Smooth muscle cell (in vitro differentiated cells): Measurements from ENCODE around the gene ABCB11. TPM values are rescaled to one million over a fixed set of nuclear protein-coding genes. Genes with fewer than 3 reads are reported as not detected.
"Not testable (repeated sequence)": the region's sequence is repeated elsewhere in the genome, so short reads cannot be mapped to it uniquely, and the experiment has no call there.

Experiments used
- DNase-seq: peaks from one replicate; lab custom pipeline; 2025; ENCODE audit not compliant: unreplicated experiment; lab: John Stamatoyannopoulos, UW
- H2AFZ ChIP-seq: fragments of 200-600 bp; sonication (generic); 2 replicates; pipeline ENCODE4 v1.6.0; 2016; ENCODE audit warnings: antibody characterized with exemption, low read depth, mild to moderate bottlenecking
- H3F3A ChIP-seq: fragments of 200-600 bp; sonication (generic); 2 replicates; pipeline ENCODE4 v1.6.0; 2017; ENCODE audit warnings: antibody characterized with exemption, low read depth
- H3K27ac ChIP-seq: fragments of 200-600 bp; sonication (generic); 2 replicates; pipeline ENCODE4 v1.5.1; 2016; ENCODE audit warnings: low read depth, mild to moderate bottlenecking
- H3K27me3 ChIP-seq: fragments of 200-600 bp; sonication (generic); 2 replicates; pipeline ENCODE4 v1.6.1; 2016; ENCODE audit warnings: low read depth, mild to moderate bottlenecking
- H3K36me3 ChIP-seq: fragments of 200-600 bp; sonication (generic); 2 replicates; pipeline ENCODE4 v1.5.1; 2016; ENCODE audit warnings: low read depth
- H3K4me1 ChIP-seq: fragments of 200-600 bp; sonication (generic); 2 replicates; pipeline ENCODE4 v1.5.1; 2016; ENCODE audit warnings: low read depth
- H3K4me2 ChIP-seq: fragments of 200-600 bp; sonication (generic); 2 replicates; pipeline ENCODE4 v1.6.0; 2016; ENCODE audit warnings: mild to moderate bottlenecking
- H3K4me3 ChIP-seq: fragments of 200-600 bp; sonication (generic); 2 replicates; pipeline ENCODE4 v1.5.1; 2016; ENCODE audit warnings: mild to moderate bottlenecking
- H3K79me2 ChIP-seq: fragments of 200-600 bp; sonication (generic); 2 replicates; pipeline ENCODE4 v1.6.0; 2016; ENCODE audit warnings: low read depth, mild to moderate bottlenecking
- H3K9ac ChIP-seq: fragments of 200-600 bp; sonication (generic); 2 replicates; pipeline ENCODE4 v1.6.0; 2016; ENCODE audit warnings: low read depth
- H3K9me3 ChIP-seq: fragments of 200-600 bp; sonication (generic); replicated peaks from 2 replicates; pipeline ENCODE4 v1.5.1; 2016; ENCODE audit warnings: low read depth
- H4K20me1 ChIP-seq: fragments of 200-600 bp; sonication (generic); 2 replicates; pipeline ENCODE4 v1.6.0; 2016; ENCODE audit warnings: low read depth
- CTCF ChIP-seq: fragments of 200-600 bp; sonication (generic); IDR thresholded peaks from 2 replicates; pipeline ENCODE4 v1.5.1; 2017; ENCODE audit warnings: borderline replicate concordance, mild to moderate bottlenecking, antibody characterized with exemption; ENCODE audit not compliant: insufficient read depth, poor library complexity, severe bottlenecking
- WGBS: methylation state at CpG from one replicate; pipeline ENCODE4 v1.1.7; 2016; ENCODE audit warnings: low lambda C conversion rate; 5-methylcytosine and 5-hydroxymethylcytosine counted together
- polyA plus RNA-seq: library from polyadenylated mRNA; unstranded; fragments of >200 nt; fragmentation: Nextera tagmentation; extraction: Ambion mirVana; gene quantifications from 2 replicates; pipeline ENCODE4 v1.2.1, GENCODE V29; 2016
- total RNA-seq: library from RNA; depleted of rRNA; stranded (reverse); fragments of >200 nt; gene quantifications from 2 replicates; pipeline ENCODE4 v1.2.3, GENCODE V29; 2014

Gene ABCB11
- total and polyA plus RNA-seq, 2 experiments from 2014 or later: 0.04 to 0.05 TPM

- WGBS: 85% methylated on average over 4 of the region's 4 CpGs
Observed at GRCh38 chr2:169013628-169014026, 17.5 kb downstream of the ABCB11 start.

GRCh38 chr2:169012812-169013627 lies 18.1 kb downstream of the ABCB11 start:
- no peak overlapping the region for H3K4me2 ChIP-seq
- no peak overlapping the region for H2AFZ ChIP-seq
- H3K9ac ChIP-seq: no peak overlapping the region
- H3K27ac ChIP-seq: peak overlapping the region; percentile 51
- H3K36me3 ChIP-seq: no peaks in the 10 kb centered on the region
- H3K79me2 ChIP-seq: no peaks in the 10 kb centered on the region
- no peaks in the 10 kb centered on the region for H3K9me3 ChIP-seq
- H3K4me1 ChIP-seq: no peaks in the 10 kb centered on the region
- DNase-seq: no peak
- TF ChIP-seq CTCF: no peak
- H4K20me1 ChIP-seq: no peaks in the 10 kb centered on the region
- peaks cover 4% of the 10 kb centered on the region for H3F3A ChIP-seq
- WGBS: 76% methylated on average over 6 of the region's 6 CpGs
- peaks cover 20% of the 10 kb centered on the region for H3K27me3 ChIP-seq
- H3K4me3 ChIP-seq: no peak overlapping the region

More at GRCh38 chr2:169013628-169014026, 17.5 kb downstream of the ABCB11 start:
- H3K9me3 ChIP-seq: no peaks in the 10 kb centered on the region
- H3K27ac ChIP-seq: no peak overlapping the region
- no peak overlapping the region for H3K9ac ChIP-seq
- no peak overlapping the region for H3K4me2 ChIP-seq
- TF ChIP-seq CTCF: no peak
- H3K79me2 ChIP-seq: no peaks in the 10 kb centered on the region
- no peaks in the 10 kb centered on the region for H3K36me3 ChIP-seq
- no peak overlapping the region for H3K4me3 ChIP-seq
- no peaks in the 10 kb centered on the region for H3K4me1 ChIP-seq
- H2AFZ ChIP-seq: no peak overlapping the region
- peaks cover 4% of the 10 kb centered on the region for H3F3A ChIP-seq
- H3K27me3 ChIP-seq: peaks cover 22% of the 10 kb centered on the region
- no peaks in the 10 kb centered on the region for H4K20me1 ChIP-seq
- no peak for DNase-seq

GRCh38 chr2:169012191-169012792 lies 18.8 kb downstream of the ABCB11 start:
- not testable (repeated sequence) for H3F3A ChIP-seq
- peak overlapping the region; percentile 13 for H3K4me2 ChIP-seq

GRCh38 chr2:169011698-169012097 lies 19.4 kb downstream of the ABCB11 start:
- H3K4me3 ChIP-seq: no peak overlapping the region
- no peaks in the 10 kb centered on the region for H3K9me3 ChIP-seq
- H3K4me2 ChIP-seq: peak overlapping the region; percentile 13
- no peaks in the 10 kb centered on the region for H3K36me3 ChIP-seq
- peak overlapping the region; percentile 51 for H3K27ac ChIP-seq
- no peak for DNase-seq
- H3F3A ChIP-seq: peaks cover 4% of the 10 kb centered on the region
- H4K20me1 ChIP-seq: no peaks in the 10 kb centered on the region
- no peak for TF ChIP-seq CTCF
- no peak overlapping the region for H2AFZ ChIP-seq
- 94% methylated on average over 2 of the region's 2 CpGs for whole genome bisulfite sequencing
- H3K27me3 ChIP-seq: peaks cover 10% of the 10 kb centered on the region
- no peaks in the 10 kb centered on the region for H3K79me2 ChIP-seq
- no peaks in the 10 kb centered on the region for H3K4me1 ChIP-seq
- no peak overlapping the region for H3K9ac ChIP-seq

More at GRCh38 chr2:169012191-169012792, 18.8 kb downstream of the ABCB11 start:
- not testable (repeated sequence) for H4K20me1 ChIP-seq, H3K4me3 ChIP-seq, DNase-seq, H3K9ac ChIP-seq, H3K4me1 ChIP-seq, H3K36me3 ChIP-seq, H2AFZ ChIP-seq, H3K79me2 ChIP-seq, H3K9me3 ChIP-seq
- H3K27me3 ChIP-seq: peaks cover 13% of the 10 kb centered on the region
- peak overlapping the region; percentile 51 for H3K27ac ChIP-seq
- 24% methylated on average over 5 of the region's 5 CpGs for WGBS
